HEK293T (cell line): ENCODE data around the gene CDKN2B.

Experiments used
- CTCF ChIA-PET: fragments of 350-600 bp; formaldehyde crosslinking; extraction: SDS; loops from one replicate; lab custom pipeline; 2021; ENCODE audit warnings: antibody characterized with exemption, inconsistent platforms; lab: Yijun Ruan, JAX
- POLR2A ChIA-PET: fragments of 350-600 bp; formaldehyde crosslinking; extraction: SDS; loops from one replicate; lab custom pipeline; 2020; ENCODE audit warnings: antibody characterized with exemption, inconsistent platforms; lab: Yijun Ruan, JAX
- DNase-seq: peaks from one replicate; pipeline ENCODE4 v3.0.0; 2012; ENCODE audit warnings: mixed read lengths; ENCODE audit errors: extremely low spot score
- ARNT ChIP-seq: fragments of 450-650 bp; IDR thresholded peaks from 2 replicates; pipeline ENCODE4 v1.6.1; 2017; ENCODE audit warnings: mild to moderate bottlenecking
- BHLHE40 ChIP-seq: fragments of 450-650 bp; IDR thresholded peaks from 2 replicates; pipeline ENCODE4 v1.6.1; 2016; ENCODE audit warnings: mild to moderate bottlenecking, moderate library complexity, borderline replicate concordance
- CTBP1 ChIP-seq: fragments of 450-650 bp; IDR thresholded peaks from 2 replicates; pipeline ENCODE4 v1.6.1; 2016; ENCODE audit warnings: borderline replicate concordance
- ELF4 ChIP-seq: fragments of 450-650 bp; IDR thresholded peaks from 2 replicates; pipeline ENCODE4 v1.6.1; 2017; ENCODE audit warnings: antibody characterized with exemption
- FOXA1 ChIP-seq: fragments of 450-650 bp; IDR thresholded peaks from 2 replicates; pipeline ENCODE4 v1.6.1; 2016; ENCODE audit warnings: mild to moderate bottlenecking
- FOXK2 ChIP-seq: fragments of 450-650 bp; IDR thresholded peaks from 2 replicates; pipeline ENCODE4 v1.6.1; 2016; ENCODE audit warnings: mild to moderate bottlenecking
- FOXM1 ChIP-seq: fragments of 450-650 bp; IDR thresholded peaks from 2 replicates; pipeline ENCODE4 v1.6.1; 2017; ENCODE audit warnings: mild to moderate bottlenecking, borderline replicate concordance
- HDGF ChIP-seq: fragments of 450-650 bp; IDR thresholded peaks from 2 replicates; pipeline ENCODE4 v1.6.1; 2017; ENCODE audit warnings: antibody characterized with exemption, borderline replicate concordance
- L3MBTL2 ChIP-seq: fragments of 450-650 bp; conservative IDR thresholded peaks from 2 replicates; pipeline ENCODE4 v1.6.1; 2016; ENCODE audit warnings: mild to moderate bottlenecking
- LEF1 ChIP-seq: fragments of 450-650 bp; IDR thresholded peaks from 2 replicates; pipeline ENCODE4 v1.6.1; 2017; ENCODE audit warnings: mild to moderate bottlenecking, borderline replicate concordance
- NFRKB ChIP-seq: fragments of 450-650 bp; IDR thresholded peaks from 2 replicates; pipeline ENCODE4 v1.6.1; 2016; ENCODE audit warnings: mild to moderate bottlenecking, moderate library complexity
- PKNOX1 ChIP-seq: fragments of 450-650 bp; IDR thresholded peaks from 2 replicates; pipeline ENCODE4 v1.6.1; 2016
- SP1 ChIP-seq: fragments of 450-650 bp; IDR thresholded peaks from 2 replicates; pipeline ENCODE4 v1.6.1; 2017
- SUZ12 ChIP-seq: fragments of 450-650 bp; IDR thresholded peaks from 2 replicates; pipeline ENCODE4 v1.6.1; 2016; ENCODE audit warnings: mild to moderate bottlenecking
- TARDBP ChIP-seq: fragments of 450-650 bp; IDR thresholded peaks from 2 replicates; pipeline ENCODE4 v1.6.1; 2016
- ZNF384 ChIP-seq: fragments of 450-650 bp; IDR thresholded peaks from 2 replicates; pipeline ENCODE4 v1.6.1; 2016

Gene CDKN2B

GRCh38 chr9:22053178-22053577, 44.1 kb upstream of the CDKN2B start:
- ChIA-PET POLR2A (no interaction called here), CTCF (interaction anchor here (1.4 to 1.6 kb wide), 2 partner anchors 15 to 67 kb away, joined by 4 to 5 read pairs; no protein-coding TSS in a partner anchor)
- DNase-seq: no peak
- no peak for TF ChIP-seq FOXA1
- no peak for TF ChIP-seq LEF1
- TF ChIP-seq CTBP1: no peak
- TF ChIP-seq ELF4: no peak
- no peak for TF ChIP-seq HDGF
- TF ChIP-seq SUZ12: no peak
- no peak for TF ChIP-seq NFRKB
- TF ChIP-seq ARNT: no peak
- TF ChIP-seq FOXM1: no peak
- TF ChIP-seq TARDBP: no peak
- no peak for TF ChIP-seq FOXK2

GRCh38 chr9:22052376-22052945, 43.4 kb upstream of the CDKN2B start:
- ChIA-PET POLR2A (no interaction called here), CTCF (interaction anchor here (1.4 to 1.6 kb wide), 2 partner anchors 14 to 67 kb away, joined by 4 to 5 read pairs; no protein-coding TSS in a partner anchor)
- no peak for DNase-seq

GRCh38 chr9:22050924-22051323, 41.8 kb upstream of the CDKN2B start:
- ChIA-PET CTCF (no interaction called here), POLR2A (no interaction called here)
- no peak for DNase-seq
- TF ChIP-seq ZNF384 (no peak), SP1 (no peak), SUZ12 (no peak), FOXK2 (no peak), CTBP1 (no peak), NFRKB (no peak), HDGF (no peak), PKNOX1 (no peak), ELF4 (no peak), FOXM1 (no peak), BHLHE40 (no peak), L3MBTL2 (no peak)

More at GRCh38 chr9:22052376-22052945, 43.4 kb upstream of the CDKN2B start:
- no peak for TF ChIP-seq FOXM1
- no peak for TF ChIP-seq ZNF384
- no peak for TF ChIP-seq HDGF
- no peak for TF ChIP-seq FOXK2
- TF ChIP-seq SP1: no peak

- POLR2A ChIA-PET: no interaction called here
- CTCF ChIA-PET: no interaction called here
- TF ChIP-seq SUZ12 (no peak), PKNOX1 (no peak), L3MBTL2 (no peak), HDGF (no peak), FOXA1 (no peak), FOXK2 (no peak), NFRKB (no peak), ELF4 (no peak), ARNT (no peak), FOXM1 (no peak), TARDBP (no peak), LEF1 (no peak), CTBP1 (no peak), BHLHE40 (no peak), ZNF384 (no peak), SP1 (no peak)
- no peak for DNase-seq
Measured at GRCh38 chr9:22049411-22049810, 40.3 kb upstream of the CDKN2B start.

- ChIA-PET POLR2A (no interaction called here), CTCF (no interaction called here)
- no peak for DNase-seq
- TF ChIP-seq FOXA1 (no peak), BHLHE40 (no peak), L3MBTL2 (no peak), FOXK2 (no peak), TARDBP (no peak), SUZ12 (no peak), FOXM1 (no peak)
Measured at GRCh38 chr9:22047596-22047995, 38.5 kb upstream of the CDKN2B start.

- ChIA-PET POLR2A (no interaction called here), CTCF (no interaction called here)
- DNase-seq: no peak
- no peak for TF ChIP-seq ZNF384
- no peak for TF ChIP-seq ELF4
- no peak for TF ChIP-seq NFRKB
- no peak for TF ChIP-seq CTBP1
- TF ChIP-seq BHLHE40: no peak
- TF ChIP-seq FOXM1: no peak
- TF ChIP-seq FOXA1: no peak
- no peak for TF ChIP-seq LEF1
- TF ChIP-seq ARNT: no peak
- TF ChIP-seq FOXK2: no peak
- TF ChIP-seq SUZ12: no peak
- no peak for TF ChIP-seq SP1
- no peak for TF ChIP-seq HDGF
- no peak for TF ChIP-seq TARDBP
- TF ChIP-seq L3MBTL2: no peak
- TF ChIP-seq PKNOX1: no peak
Measured at GRCh38 chr9:22046243-22046885, 37.3 kb upstream of the CDKN2B start.
